NOMO-1 treated with dmso at 0.1 percent for 144 hours (cell line): ENCODE results near the gene SDK1.

Experiments
- DNase-seq: peaks from one replicate; lab custom pipeline; 2025; ENCODE audit not compliant: unreplicated experiment; lab: John Stamatoyannopoulos, UW

The SDK1 gene

DNA sequence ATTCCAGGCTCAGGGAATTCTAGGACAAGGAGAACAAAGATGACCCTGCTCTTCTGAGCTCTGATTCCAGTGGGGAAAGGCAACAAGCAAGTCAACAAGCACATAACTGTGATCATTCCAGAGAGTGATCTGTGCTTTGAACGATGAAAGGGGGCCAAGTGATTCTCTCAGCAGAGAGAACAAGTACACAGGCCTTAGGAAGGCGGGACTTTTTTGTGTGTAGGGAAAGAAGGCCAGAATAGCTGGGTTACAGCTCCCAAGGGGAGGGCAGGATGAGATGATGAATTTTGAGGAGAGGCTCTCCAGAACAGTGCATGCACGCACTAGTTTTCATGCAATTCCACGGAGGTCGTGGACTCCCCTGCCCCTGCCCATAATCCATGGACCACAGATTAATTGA, 565.2 kb downstream of the SDK1 start:
- no peak for DNase-seq

DNA sequence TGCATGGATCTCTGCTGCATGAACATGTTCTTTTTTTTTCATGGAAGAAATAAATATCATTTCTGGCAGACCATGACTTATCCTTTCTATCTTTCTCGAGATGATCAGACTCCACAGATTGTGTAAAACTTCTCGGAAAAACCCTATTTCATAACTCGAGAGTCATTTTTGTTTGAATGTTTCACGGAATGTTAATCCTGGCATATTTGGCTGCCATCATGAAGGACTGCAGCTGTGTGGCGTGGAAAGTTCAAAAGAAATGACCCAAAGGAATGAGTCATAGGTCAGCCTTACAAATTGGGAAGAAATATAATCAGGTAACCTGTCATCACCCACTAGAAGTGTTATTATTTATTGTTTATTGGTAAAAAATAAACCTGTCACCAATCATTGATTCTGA, 566.8 kb downstream of the SDK1 start:
- DNase-seq = no peak

DNA sequence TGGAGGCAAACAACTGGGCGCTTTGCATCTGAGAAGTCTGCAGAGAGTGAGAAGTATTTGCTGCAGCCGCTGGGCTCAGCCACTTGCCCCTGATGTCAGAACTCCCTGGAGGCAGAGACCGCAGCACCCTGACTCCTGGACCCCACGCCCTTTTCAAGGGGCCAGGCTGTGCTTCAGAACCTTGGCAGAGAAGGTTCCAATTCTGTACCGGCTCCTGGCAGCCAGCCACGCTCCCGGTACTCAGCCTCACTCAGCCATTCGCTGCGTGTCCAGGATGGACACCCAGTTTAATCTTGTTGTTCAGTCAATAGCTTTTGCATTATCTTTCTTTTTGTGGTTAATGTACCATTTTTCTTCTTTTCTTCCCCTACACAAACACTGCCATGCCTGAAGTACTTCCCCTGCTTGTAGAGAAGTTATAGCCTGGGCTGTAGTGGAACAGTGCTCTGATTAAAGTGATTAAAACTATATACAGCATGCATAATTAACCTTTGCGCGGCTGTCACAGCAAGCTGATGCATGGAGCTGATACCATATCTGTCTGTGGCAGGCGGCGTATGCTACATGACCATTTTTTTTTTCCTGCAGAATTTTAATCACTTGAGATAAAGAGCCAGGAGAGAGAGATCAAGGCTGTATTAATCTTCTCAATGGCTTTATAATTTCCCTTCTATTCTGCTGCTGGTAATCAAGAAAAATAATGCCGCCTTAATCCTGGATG, 578.5 kb downstream of the SDK1 start:
- no peak for DNase-seq

DNA sequence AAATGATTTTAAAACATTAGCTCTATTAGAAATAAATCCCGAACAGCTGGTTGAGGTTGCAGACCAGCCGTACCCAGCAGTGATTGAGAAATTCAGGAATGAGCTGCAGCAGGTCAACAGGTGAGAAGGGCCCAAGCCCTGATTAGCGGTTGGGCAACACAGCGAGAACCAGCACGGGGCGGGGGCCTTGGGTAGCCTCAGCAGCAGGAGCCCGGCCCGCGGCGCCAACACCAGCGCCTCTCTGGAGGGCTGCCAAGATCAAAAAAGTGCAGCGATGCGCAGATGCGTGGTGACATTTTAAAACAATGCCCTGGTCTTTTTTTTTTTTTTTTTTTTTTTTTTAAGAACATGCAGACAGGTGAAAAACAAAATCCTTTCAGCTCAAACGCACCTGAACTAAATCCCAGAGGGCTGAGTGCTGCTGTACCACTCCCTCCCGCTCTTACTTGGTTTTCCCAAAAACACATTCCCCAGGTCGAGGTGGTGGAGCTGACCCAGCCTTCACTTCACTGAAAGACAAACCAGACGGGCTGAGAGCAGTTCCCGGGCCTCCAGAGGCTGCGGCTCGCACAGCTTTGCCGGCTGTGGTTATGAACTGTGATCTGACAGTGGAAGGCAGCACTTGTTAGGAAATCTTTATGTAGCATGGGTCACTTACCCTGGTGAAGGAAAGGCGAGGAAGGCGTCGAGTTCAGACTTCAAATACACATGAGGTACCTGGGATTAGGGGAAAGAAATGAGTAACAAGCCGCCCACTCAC, 579.4 kb downstream of the SDK1 start:
- DNase-seq = no peak

DNA sequence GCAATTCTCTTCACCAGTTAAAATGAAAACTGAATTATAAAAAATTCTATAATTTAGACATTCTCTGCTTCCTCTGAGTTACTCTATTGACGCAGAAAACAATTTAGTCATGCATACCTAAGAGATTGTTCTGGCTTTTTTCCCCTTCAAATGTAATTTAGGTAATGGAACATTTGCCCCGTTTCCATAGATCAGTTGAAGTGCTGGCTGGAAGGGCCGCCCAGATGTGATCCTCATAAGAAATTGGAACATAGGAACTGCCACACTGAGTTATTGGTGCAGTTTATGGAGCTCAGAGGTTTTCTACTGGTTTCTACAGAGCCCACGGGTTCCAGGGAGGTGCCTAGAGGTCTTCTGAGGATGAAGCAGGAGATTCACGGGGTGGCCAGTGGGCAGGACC, 581.7 kb downstream of the SDK1 start:
- DNase-seq = no peak

DNA sequence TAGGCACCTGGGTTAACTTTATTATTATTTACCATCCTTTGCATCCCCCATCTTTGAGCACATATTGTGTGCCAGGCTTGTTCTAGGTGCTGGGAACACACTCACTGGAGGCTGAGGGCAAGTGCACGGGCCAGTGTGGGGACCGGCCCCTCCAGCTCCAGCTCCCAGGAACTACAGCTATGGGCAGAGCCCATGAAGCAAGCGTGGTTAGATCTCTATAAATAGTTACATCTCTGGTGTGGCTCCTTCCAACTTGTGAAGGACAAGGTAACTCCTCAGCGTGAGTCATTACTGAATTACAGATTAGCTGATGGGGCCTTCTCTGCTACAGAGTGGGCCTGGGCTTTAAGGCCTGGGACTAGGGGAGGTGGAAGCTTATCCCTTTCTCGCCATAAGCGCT, 583.5 kb downstream of the SDK1 start:
- no peak for DNase-seq

DNA sequence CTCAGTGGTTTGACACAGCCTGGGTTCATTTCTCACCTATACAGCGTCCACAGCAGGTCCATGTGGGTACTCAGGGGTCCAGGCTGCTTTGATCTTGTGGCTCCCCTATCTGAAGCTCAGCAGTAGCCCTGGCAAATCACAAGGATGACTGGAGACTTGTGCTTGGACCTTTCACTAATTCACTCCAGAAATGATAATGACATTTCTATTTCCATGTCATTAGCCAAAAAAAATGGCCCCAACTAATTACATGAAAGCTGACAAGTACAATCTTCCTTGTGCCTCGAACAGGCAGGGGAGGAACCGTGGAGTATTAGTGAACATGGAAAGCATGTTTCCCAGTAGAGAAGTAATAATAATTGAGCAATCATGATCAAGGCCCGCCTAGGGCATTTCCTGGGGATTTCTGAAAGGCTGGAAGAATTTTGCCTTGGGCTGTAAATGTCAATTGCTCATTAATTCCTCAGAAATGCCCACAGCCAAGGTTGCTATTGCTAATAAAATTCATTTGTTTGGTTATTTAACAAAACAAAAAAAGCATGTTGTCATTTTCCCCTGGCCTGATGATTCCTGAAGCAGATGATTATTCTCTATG, 586.1 kb downstream of the SDK1 start:
- no peak for DNase-seq

DNA sequence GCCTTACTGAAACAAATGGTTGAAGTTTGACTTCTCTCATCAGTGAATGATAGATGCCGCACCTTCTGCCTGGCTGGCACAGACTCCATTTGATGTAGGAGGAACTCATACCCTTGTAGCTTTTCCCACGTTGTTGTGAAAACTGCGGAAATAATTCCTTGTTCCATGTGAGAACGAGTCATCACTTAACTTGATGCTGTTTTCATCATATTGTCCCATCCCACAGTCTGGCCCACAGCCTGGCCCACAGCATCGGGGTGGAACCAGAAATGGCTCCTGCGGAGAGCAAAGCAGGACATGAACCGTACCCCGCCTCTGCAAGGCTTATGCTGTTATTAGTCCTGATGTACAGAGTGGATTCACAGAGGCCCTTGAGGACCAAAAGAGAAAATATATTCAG, 587.0 kb downstream of the SDK1 start:
- no peak for DNase-seq

DNA sequence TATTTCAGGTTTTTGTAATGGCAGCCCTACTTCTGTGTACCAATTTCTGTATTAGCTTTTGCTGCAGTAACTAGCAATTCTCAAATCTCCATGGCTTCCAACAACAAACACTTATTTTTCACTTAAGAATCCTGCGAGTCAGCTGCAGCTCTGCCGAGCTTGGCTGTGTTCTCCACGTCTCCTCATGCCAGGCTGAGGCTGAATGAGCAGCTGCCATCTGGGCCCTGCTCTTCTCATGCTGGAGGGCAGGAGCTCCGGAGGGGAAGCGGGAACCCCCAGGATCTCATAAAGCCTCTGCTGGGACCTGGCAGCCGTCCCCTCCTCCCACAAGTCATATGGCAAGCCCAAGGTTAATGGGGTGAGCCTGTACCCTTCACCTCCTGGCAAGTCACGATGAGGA, 591.1 kb downstream of the SDK1 start:
- no peak for DNase-seq

DNA sequence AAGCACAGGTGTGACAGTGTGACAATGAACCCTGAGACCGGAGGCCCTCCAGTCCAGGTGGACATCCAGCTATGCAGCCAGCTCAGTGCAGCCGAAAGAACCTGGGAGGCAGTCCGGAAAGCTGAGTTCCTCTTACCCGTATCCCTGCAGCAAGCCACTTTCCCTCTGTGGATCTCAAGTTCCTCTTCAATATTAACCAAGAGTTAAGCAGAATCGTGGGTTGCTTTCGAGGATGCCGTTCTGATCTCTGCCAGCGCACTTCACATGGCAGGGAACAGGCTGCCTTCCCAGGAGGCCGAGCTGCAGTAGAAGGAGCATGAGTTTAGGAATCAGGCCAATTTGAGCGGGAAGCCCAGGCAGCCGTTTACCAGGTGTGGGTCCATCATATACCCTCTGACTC, 591.6 kb downstream of the SDK1 start:
- peak; percentile 6 for DNase-seq

DNA sequence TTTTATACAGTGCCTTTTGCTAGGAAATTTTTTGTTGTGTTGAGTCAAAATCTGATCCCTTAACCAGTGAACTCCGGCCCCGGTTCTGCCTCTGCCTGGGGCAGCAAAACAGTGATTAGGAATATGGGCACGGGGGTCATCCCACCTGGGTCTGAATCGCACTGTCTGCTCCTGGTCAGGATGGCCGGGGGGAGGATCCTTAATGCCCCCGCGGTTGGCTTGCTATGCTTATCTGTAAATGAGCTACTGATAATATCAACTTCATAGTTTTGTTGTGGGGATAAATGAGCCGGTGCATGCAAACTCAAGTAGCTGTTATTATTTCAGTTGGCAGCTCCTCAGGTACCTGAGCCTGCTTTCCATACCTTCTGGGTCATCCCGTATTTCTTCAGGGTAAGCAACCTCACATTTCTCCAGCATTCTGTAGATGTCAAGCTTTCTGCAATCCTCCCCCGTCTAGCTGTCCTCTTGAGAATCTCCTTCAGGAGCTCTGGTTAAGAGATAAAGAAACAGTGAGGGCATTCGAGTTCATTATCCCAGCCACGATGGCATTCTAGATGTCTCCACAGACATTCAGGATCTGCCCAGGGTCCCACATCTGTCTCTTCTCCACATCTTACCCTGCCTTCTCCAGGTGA, 592.2 kb downstream of the SDK1 start:
- no peak for DNase-seq

DNA sequence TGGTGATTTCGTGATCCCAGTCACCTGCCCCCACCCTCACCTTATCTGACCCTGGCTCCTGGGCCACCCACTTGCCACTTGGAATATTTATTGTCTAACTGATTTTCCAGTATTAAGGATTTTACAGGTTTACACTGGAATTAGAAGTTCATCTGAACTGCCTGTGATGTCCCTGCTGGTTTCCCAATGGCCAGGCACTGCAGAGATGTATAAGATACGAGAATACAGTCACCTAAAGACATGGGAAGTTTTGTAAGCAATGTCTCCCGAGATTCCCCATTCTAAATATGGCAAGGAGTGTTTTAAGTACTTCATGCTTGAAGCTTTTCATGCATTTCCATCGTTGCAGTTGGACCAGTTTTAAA, 592.7 kb downstream of the SDK1 start:
- no peak for DNase-seq

DNA sequence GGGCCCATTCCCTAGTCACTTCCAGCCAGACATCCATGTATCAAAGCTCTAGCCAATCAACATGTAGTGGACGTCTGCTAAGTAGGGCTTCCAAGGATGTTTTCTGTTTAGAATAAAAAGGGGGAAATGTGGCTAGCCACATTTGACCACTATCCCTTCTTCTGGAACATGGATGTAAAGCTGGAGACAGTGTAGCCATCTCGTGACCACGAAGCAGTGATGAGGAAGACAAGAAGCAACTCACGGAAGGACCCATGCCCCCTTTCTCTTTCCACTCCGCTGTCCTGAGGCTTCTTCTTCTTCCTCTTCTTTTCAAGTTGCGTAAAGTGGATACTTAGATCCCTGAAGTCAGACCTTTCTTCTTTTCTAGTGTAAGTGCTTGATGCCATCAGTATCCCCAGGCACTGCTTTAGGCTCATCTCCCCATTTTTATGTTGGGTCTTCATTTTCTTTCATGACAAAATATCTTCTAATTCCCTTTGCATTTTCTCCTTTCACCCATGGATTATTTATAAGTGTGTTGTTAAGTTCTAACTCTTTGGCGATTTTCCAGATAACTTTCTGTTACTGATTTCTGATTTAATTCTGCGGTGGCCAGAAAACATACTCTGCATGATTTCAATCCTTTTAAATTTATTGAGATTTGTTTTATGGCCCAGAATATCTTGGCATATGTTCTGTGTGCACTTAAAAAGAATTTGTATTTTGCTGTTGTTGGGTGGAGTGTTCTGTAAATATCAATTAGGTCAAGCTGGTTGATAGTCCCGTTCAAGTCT, 594.5 kb downstream of the SDK1 start:
- DNase-seq = no peak

DNA sequence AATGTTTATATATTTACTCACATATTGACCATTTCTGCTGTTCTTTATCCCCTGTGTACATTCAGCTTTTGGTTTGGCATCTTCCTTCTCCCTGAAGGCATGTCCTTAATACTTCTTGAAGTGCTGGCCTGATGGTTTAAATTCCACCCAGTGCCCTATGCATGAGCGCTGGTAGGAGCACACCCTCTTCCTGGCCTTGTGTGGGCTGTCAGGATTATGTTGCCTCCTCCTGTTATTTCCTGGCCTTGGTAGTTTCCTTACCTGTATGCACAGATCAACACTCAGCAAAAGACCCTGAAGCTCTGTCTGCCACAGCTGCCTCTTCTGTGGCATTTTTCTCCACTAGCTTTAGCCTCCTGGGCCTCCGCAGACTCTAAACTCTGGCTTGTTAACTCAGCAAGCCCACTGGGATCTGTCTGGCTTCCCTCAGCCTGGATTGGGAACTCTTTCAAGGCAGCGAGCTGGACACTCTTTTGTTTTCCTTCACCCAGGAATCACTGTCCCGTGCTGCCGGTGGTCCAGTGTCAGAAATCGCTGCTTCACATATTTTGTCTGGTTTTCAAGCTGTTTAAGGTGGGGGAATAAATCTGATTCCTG, 595.2 kb downstream of the SDK1 start:
- DNase-seq = no peak

DNA sequence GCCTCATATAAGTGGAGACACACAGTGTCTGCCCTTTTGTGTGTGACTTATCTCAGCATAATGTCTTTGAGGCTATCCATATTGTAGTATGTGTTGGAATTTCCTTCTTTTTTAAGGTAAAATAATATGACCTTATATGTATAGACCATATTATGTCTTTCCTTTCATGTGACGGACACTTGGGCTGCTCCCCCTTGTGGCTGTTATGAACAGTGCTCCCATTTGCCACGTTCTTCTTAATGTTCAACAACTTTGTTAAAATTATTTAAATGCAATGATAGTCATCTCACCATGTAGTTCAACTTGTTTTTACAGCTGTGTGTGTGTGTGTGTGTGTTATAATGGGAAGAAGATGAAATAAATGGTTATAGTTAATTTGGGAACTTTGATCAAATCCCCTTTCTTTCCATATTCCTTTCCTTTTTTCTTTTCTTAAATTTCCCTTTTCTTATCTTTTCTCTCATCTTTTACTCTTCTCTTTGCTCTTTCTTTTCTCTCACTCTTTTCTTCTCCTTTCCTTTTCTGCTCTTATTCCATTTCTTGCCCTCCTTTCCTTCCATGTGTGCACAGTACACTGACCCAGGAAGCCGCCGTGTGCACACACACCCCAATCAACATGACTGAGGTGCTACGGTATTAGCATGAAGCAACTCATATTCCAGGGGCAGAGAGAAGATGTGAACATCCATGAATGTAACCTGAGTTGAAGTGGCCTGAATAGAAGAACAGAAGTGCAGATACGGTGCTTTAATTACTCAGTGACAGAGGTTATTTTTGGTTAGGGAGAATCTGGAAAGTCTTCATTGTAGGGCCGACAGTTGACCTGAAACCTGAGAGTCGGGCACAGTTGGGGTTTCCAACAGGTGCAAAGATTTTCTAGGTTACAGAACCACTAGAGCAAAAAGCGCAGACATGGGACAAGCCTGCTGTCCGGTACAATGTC, 596.6 kb downstream of the SDK1 start:
- peak; percentile 12 for DNase-seq

DNA sequence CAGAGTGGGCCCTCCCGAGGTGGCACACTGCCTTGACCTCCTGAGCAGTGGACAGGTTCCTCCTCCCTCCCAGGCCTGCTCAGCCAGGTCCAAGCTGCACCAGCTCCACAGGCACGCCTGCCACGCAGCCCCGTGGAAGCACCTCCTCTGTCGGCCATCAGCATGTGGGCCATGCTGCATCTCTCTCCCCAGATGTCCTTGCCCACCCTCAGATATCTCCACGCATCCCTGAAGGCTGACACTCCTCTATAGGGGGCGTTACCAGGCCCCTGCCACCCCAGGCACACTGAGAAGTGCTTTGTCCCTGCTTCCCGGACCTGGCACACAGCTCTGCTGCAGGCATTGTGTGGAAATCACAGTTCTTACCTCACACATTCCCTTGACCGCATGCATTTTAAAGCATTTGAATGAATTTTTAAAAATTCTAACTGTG, 598.5 kb downstream of the SDK1 start:
- no peak for DNase-seq

DNA sequence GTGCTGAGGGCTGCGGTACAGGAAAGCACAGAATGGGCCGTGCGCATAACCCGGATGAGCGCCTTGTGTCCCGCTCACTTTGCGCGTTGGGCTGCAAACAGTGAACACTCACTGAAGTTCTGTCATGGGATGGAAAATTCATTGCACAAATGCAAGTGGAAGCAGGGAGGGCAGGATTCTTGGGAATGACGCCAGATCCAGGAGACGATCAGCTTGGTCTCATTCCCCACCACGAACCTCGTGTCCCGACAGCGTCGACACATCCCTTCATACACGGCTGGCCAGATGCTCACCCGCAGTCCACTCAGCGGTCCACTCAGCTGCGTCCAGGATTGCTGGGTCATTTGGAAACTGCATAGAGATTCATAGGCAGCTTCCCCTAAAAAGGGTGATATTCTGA, 607.1 kb downstream of the SDK1 start:
- DNase-seq = no peak

DNA sequence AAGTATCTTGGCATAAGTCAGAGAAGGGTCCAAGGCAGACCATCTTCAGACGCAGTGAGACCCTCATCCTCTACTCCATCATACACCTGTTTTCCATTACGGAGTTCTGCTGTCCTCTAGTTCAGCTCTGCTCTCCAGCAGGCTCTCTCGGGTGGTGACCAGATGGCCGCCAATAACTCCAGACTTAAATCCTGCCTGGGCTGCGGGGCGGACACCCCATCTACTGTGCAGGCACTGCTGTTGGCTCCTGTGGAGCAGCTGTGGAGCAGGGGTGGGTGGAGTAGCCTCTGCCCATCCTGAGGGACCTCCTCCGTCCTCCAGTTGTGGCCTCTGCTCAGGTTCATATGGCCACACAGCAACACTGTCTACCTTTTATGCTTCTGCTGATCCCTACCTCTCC, 608.1 kb downstream of the SDK1 start:
- DNase-seq = no peak

DNA sequence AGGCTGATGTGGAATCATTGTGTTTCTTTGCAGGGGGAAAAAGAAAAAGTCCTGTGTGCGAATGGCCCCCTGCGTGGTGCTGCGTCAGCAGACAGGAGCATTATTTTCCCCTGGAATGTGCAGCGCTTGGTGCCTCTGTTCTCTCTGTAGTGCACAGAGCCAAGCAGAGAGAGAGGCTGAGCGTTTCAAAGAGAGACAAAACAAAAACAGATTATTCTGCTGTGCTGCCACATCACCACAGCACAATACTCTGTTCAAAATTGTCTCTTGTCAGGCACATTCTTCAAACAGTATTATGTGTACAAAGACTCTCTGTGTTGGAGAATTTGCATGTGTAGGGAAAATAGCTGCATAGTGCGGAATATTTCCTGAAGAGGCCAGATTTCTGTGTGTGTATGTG, 609.0 kb downstream of the SDK1 start:
- no peak for DNase-seq

DNA sequence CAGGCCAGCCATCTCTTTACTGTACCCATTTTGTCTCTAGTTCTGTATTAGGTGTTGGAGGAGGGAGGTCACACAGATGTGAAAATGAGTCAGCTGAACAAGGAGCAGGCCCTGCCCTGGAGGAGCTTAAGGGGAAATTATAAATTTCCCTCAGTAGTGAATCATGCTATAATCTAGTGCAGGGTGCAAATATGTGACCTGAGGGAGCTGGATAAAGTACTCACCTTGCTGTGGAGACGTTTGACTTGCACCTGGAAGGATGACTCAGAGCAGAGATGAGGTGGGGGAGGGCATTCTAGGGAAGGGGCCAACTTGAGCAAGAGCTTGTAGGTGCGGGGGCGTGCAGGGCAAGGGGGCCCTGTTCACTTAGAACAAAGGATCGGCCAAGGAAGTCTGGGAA, 610.6 kb downstream of the SDK1 start:
- no peak for DNase-seq
